HT-29 (cell line): ENCODE results near the gene SIM1. TPM values are rescaled to one million over a fixed set of nuclear protein-coding genes. Genes with fewer than 3 reads are reported as not detected.
"Not testable (repeated sequence)": the region's sequence is repeated elsewhere in the genome, so short reads cannot be mapped to it uniquely, and the experiment has no call there.

Experiments used
- DNase-seq: peaks from one replicate; pipeline ENCODE4 v3.0.0-alpha.2; 2015; ENCODE audit warnings: low spot score
- total RNA-seq: library from RNA; depleted of rRNA; stranded (reverse); fragments of >200 nt; shearing (Covaris generic); gene quantifications from 2 replicates; pipeline ENCODE4 v1.2.3, GENCODE V29; 2014

SIM1 gene
- total RNA-seq, 1 experiment from 2014 or later, result not detected

DNA sequence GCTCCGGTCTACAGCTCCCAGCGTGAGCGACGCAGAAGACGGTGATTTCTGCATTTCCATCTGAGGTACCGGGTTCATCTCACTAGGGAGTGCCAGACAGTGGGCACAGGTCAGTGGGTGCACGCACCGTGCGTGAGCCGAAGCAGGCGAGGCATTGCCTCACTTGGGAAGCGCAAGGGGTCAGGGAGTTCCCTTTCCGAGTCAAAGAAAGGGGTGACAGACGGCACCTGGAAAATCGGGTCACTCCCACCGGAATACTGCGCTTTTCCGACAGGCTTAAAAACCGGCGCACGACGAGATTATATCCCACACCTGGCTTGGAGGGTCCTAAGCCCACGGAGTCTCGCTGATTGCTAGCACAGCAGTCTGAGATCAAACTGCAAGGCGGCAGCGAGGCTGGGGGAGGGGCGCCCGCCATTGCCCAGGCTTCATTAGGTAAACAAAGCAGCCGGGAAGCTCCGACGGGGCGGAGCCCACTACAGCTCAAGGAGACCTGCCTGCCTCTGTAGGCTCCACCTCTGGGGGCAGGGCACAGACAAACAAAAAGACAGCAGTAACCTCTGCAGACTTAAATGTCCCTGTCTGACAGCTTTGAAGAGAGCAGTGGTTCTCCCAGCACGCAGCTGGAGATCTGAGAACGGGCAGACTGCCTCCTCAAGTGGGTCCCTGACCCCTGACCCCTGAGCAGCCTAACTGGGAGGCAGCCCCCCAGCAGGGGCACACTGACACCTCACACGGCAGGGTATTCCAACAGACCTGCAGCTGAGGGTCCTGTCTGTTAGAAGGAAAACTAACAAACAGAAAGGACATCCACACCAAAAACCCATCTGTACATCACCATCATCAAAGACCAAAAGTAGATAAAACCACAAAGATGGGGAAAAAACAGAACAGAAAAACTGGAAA is 109.7 kb downstream of the SIM1 start:
- not testable (repeated sequence) for DNase-seq

DNA sequence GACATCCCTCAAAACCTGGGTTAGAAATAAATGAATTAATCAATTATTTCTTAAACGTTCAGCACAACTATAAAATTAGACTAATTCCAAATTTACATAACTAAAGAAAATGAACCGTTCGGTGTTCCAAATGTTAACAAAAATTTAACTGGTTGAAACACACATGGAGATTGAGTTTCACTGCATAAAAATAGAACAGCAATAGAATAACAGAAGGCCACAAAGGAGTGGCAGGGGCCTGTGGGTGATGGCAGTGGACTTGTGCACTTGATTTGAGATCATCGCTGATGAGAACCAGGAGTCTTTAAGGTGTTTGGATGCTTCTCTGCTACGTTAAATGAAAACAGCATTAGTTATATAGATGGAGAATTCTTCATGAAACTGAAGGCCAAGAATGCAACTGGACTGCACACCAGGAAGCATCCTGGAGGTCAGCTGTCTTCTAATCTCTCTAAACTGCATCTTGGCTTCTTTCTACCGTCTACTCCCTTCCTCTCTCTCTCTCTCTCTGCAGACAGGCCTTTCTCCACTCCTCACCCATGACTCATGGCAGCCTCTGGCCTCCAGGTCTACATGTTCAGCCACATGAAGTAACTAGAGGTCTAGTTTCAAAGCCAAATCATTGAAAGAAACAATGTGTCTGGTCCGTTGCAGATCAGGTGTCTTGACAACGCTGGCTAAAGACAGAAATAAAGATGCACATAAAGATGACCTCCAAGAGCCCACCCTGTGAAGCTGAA is 111.3 kb downstream of the SIM1 start:
- DNase-seq, result no peak

DNA sequence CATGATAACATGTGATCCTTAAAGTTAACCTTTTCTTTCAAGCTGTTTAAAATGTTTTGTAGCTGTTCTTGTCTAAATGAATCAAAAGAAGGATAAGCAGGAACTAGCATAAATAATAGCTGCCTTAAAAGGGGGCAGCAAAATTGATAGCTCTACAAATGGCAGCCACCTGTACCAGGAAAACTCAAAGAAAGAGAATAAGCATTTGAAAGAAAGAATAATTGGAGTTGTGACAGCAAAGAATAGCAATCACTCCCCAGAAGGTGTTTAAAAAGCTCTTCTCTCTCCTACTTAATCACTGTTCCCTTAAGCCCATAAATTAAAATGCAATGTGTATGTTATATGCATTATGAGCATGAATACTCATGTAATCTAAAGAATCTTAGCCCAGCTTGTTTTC is 114.6 kb downstream of the SIM1 start:
- DNase-seq, result no peak

DNA sequence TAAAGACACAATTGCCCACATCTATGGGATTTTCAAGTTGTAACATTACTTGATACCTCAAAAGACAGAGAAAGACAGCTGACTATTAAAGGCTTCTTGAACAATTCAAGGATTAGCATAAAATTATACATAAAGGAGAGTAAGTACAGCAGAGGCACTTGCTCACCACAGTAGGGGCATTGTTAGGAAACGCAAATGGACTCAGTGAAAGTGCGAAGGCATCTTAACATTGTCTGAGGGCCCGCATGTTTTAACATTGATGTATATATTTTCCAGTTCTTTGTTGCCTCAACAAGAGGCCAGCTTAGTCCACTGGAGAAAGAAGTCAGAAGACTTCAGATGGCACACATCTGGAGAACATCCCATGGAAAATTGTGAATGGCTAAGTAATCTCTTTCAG is 115.4 kb downstream of the SIM1 start:
- DNase-seq, result no peak

DNA sequence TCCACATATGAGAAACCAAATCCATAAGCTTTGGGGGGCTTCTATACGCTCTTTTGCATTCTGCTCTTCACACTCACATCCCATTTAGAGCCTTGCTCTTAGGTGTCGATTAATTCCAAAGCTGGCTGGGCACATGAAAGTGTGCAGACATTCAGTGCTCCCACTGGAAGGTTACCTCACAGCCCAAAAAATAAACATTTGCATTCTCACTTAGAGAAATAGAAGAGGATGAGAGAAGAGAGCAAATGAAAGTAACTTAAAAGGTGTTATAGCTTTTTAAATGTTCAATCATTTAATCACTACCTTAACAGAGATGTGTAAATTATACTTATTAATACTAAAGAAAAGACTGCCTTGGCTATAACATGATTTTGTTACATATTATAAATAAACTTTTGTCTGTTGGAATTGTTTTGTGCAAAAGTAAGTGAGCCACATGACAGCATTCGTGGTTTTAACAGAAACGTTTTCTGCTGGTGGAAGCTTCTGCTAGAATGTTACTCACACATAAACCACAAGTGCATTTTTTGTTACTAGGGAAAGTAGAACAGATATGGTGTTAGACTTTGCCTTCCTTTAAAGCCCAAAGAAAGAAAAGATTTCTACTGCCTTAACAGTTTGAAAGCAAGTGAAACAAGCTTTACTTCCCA is 116.7 kb downstream of the SIM1 start:
- DNase-seq, result no peak

DNA sequence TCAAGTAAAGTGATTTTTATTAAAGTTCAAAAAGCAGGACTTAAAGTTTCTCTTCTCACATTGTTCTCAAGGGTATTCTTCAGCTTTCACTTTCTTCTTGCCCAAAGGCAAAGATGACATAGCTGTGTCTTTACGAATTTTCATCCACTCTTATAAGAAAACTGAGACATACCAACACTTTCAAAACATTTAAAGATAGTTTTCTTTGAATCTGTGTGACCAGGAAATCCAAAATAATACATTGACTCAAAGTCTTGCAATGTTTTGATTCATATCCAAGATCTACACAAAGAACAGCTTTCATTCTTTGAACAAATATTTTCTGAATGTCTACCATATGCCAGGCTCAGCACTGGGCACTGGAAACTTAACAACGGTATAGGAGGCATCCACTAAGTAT is 117.9 kb downstream of the SIM1 start:
- DNase-seq, result no peak

DNA sequence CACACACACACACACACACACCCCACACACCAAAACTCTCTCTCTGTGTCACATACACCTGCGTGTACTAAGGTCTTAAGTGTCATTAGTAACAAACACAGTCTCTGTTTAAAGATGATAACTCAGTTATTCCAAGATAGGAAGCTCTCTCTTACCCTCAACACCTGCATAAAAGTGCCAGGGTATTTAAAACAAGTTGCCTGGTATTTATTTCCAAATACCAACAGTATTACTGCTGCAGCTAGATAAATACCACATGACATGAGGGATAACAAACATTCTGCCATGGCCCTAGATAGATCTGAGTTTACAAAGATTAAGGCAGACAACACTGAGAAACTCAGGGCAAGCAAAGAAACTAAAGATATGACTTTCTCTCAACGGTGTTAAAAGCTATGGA is 118.5 kb downstream of the SIM1 start:
- no peak for DNase-seq

DNA sequence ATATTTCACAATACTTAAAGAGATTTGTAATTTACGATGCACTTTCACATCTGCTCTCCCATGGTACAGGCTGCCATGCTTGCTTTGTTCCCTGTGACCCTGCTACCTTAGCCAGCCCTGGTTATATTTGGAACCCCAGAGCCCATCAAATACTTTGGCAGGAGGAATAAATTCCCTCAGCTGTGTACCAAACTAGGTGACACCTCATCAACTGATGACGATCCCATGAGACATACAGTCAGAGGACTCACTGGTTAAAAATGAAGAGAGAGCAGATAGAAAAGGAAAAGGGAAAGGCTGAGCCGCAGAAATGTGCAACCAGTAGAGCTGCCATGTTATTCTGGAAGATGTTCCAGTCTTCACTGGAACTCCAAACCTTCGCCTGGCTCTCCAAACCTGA is 120.0 kb downstream of the SIM1 start:
- DNase-seq, result no peak

DNA sequence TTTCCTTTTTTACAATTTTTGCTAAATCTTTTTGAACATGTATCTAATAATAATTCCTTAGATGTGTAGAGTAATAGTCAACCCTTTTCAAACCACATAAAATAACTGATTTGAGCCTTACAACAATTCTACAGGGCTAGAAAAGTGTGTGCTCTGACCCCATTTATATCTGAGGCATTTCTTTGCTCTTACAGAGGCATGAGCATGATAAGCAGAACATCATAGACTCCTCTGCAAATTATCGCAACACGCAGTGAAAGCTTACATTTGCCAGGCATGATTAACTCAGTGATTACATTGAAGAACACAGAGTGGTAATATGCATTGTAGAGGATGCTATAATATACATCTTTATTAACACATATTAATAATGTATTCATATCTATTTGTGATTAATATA is 120.4 kb downstream of the SIM1 start:
- DNase-seq, result no peak

DNA sequence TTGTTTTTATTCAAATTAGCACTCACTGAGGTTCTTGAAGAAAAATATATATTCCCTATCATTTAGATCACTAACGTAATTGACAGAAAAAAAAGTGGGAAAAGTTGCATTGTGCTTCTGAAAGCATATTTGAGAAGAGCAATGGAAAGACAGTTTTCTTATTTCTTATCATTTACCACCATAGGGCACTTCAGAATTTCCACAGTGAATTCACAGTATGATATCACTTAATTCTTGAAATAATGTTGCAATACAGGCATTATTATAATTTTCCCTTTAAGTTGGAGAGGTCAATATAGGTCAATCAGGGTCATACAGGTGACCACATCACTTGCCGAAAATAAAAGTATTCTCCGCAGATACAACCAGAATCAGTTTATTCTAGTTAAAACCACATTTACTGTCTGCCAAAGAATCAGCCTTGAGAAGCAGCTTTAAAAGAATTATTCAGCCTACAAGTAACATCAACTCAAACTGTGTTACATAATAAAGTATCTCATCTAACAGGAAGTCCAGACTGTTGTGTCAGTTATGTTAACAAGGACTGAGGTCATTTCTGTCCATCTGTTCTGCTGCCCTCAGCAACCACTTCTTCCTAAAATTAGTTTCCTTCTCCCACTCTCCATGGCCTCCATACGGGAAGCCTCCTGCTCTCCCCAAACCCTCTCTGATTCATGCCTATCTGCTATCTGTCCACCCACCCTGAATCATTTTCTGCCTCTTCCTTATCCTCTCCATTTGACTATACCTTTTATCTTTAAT is 121.2 kb downstream of the SIM1 start:
- DNase-seq, result no peak

DNA sequence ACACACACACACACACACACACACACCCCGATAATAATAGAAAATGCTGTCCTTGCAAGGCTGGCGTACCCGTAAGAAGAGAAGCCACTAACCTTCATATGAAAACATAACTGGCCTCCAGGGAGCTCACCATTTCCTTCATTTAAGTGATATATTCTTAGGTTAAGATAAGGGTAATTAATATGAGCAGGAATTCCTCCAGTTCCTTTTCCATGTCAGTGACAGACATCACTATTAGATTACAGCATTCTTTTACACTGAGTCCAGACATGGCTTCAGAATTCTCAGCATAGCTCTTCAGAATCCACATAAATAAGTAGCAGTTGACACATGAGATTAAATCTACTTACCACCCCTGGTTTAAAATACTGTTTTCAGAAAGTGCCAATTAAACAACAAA is 121.9 kb downstream of the SIM1 start:
- no peak for DNase-seq

DNA sequence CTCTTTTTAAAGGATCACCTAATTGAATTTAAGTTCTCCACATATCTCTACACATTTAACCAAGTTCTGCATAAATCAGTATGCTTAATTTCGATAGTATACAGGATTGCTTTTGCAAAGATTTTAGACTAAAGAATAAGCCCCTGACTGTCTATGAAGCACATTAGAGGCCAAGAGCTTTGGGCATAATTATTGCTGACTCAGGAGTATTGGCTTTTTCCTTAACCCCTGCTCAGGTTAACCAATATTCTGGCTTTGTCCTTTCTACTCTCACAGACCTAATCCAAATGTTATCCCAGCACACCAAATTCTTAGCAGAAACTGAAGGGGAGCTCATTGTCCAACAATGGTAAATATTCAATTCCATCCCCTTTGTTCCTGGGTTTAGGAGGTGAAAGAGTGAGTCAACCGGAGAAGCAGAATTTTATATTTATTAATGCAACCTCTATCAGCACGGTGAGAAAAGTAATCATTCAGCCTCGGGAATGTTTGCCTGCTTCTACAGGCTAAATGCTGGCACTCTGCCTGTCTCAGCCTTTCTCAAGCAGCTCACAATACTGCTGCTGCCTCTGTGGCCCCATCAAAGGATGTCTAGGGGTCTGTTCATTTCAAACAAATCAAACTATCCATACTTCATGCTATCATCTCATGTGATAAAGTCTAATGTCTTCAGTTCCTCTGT is 125.0 kb downstream of the SIM1 start:
- DNase-seq, result no peak

DNA sequence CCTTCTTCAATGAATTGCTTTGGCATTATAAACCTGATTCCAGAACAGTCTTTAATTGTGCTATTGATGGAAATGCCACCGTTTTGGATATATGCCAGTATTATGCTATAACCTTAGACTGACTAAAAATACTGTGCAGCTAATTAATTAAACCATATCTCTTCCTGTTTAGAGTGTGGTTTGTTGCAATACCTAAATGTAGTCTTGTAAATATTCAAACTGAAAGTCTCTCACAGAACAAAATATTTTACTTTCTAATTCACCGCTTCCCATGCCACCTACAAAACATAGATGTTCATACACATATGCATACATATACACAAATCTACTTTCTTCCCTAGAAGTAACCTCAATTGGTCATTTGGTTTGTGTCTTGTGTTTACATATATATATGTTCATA is 126.6 kb downstream of the SIM1 start:
- no peak for DNase-seq

DNA sequence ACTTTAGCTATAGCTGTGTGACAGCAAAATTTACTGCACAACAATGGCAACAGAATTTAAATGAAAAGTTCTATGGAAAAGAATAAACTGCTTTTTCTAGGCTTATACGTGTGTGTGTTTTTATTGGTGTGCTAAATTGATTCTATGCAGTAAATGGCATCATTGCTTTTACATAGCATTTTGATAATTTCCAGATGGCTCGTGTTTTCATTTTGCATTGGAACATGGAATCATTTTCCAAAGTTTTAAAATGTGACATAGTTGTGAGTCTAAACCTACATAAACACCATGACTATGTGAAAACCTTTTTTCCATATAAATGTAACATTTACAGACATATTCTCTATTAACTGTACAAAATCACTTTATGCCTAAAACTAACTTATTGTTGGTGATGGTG is 127.8 kb downstream of the SIM1 start:
- DNase-seq, result no peak

DNA sequence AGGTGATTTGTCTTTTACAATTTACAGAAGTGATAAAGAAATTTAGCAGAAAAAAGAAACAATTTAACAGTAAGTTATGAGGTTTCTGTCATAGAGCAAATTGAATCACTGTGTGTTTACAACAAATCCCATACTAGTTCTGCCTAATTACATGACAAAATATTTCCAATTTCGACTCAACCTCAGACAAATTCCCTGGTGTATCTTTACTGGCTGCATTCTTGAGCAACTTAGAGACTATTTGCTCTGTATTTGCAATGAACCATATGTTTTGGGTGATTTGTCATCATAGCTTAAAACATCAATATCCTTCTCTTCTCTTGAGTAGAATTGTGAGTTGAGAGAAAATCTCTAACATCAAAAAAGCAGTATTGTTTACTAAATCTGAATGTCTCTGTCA is 128.7 kb downstream of the SIM1 start:
- no peak for DNase-seq
